ENCODE results near the gene MEI4. TPM values are rescaled to one million over a fixed set of nuclear protein-coding genes. Genes with fewer than 3 reads are reported as not detected.

Gene MEI4
- total RNA-seq, 1 donor from 2014 or later, result not detected

GRCh38 chr6:77656999-77657764, 4.3 kb downstream of the MEI4 start:
- no peak overlapping the region for H3K27ac Mint-ChIP-seq
- ChIA-PET CTCF (no interaction called here), POLR2A (no interaction called here)
- intact Hi-C loops (cut with micrococcal nuclease), result no loop called here
- no peaks in the 10 kb centered on the region for H3K4me1 Mint-ChIP-seq
- TF ChIP-seq CTCF (IDR thresholded peaks at IDR 0.05), result no peak
- H3K9me3 Mint-ChIP-seq, result peaks cover 2% of the 10 kb centered on the region
- no peaks in the 10 kb centered on the region for H3K36me3 Mint-ChIP-seq (ENCODE audit: low read depth)
- no peaks in the 10 kb centered on the region for H3K27me3 Mint-ChIP-seq
- no peak for DNase-seq
- no peak for ATAC-seq (ENCODE audit: low read depth)
- no peak overlapping the region for H3K4me3 Mint-ChIP-seq

- no peaks in the 10 kb centered on the region for H3K4me1 Mint-ChIP-seq
- H3K9me3 Mint-ChIP-seq, result peaks cover 4% of the 10 kb centered on the region
- no peaks in the 10 kb centered on the region for H3K27me3 Mint-ChIP-seq
- no peak overlapping the region for H3K27ac Mint-ChIP-seq
- intact Hi-C loops (cut with micrococcal nuclease), result no loop called here
- no peak for DNase-seq
- CTCF ChIA-PET, result no interaction called here
- H3K36me3 Mint-ChIP-seq (ENCODE audit: low read depth), result no peaks in the 10 kb centered on the region
- no peak for TF ChIP-seq CTCF (IDR thresholded peaks at IDR 0.05)
- H3K4me3 Mint-ChIP-seq, result no peak overlapping the region
- no peak for ATAC-seq (ENCODE audit: low read depth)
- POLR2A ChIA-PET, result no interaction called here
Measured at GRCh38 chr6:77666340-77666739, 13.5 kb downstream of the MEI4 start.

- no peak for TF ChIP-seq CTCF (IDR thresholded peaks at IDR 0.05)
- Mint-ChIP-seq H3K36me3 (ENCODE audit: low read depth) (no peaks in the 10 kb centered on the region), H3K4me1 (no peaks in the 10 kb centered on the region), H3K4me3 (no peak overlapping the region), H3K27ac (no peak overlapping the region), H3K9me3 (peaks cover 4% of the 10 kb centered on the region), H3K27me3 (no peaks in the 10 kb centered on the region)
- CTCF ChIA-PET, result no interaction called here
- POLR2A ChIA-PET, result no interaction called here
- intact Hi-C loops (cut with micrococcal nuclease), result no loop called here
- ATAC-seq (ENCODE audit: low read depth) (no peak), DNase-seq (no peak)
Measured at GRCh38 chr6:77666846-77667245, 14.0 kb downstream of the MEI4 start.

- no peak for TF ChIP-seq CTCF (IDR thresholded peaks at IDR 0.05)
- H3K27me3 Mint-ChIP-seq, result no peaks in the 10 kb centered on the region
- ChIA-PET POLR2A (no interaction called here), CTCF (no interaction called here)
- H3K4me3 Mint-ChIP-seq, result no peak overlapping the region
- no peaks in the 10 kb centered on the region for H3K36me3 Mint-ChIP-seq (ENCODE audit: low read depth)
- intact Hi-C loops (cut with micrococcal nuclease), result no loop called here
- no peaks in the 10 kb centered on the region for H3K4me1 Mint-ChIP-seq
- ATAC-seq (ENCODE audit: low read depth) (no peak), DNase-seq (no peak)
- H3K27ac Mint-ChIP-seq, result no peak overlapping the region
- peaks cover 4% of the 10 kb centered on the region for H3K9me3 Mint-ChIP-seq
Measured at GRCh38 chr6:77669913-77670312, 17.1 kb downstream of the MEI4 start.

- Mint-ChIP-seq H3K27me3 (no peaks in the 10 kb centered on the region), H3K36me3 (ENCODE audit: low read depth) (no peaks in the 10 kb centered on the region), H3K9me3 (peaks cover 2% of the 10 kb centered on the region), H3K4me3 (no peak overlapping the region), H3K27ac (no peak overlapping the region), H3K4me1 (no peaks in the 10 kb centered on the region)
- TF ChIP-seq CTCF (IDR thresholded peaks at IDR 0.05), result no peak
- CTCF ChIA-PET, result no interaction called here
- DNase-seq (no peak), ATAC-seq (ENCODE audit: low read depth) (no peak)
- intact Hi-C loops (cut with micrococcal nuclease), result no loop called here
- POLR2A ChIA-PET, result no interaction called here
Measured at GRCh38 chr6:77674211-77674610, 21.4 kb downstream of the MEI4 start.

All from activated B cell treated with CpG ODN at 0.5 μM for 24 hours (primary cell).